NCI-H69 (cell line): ENCODE measurements around the gene EPB42.
"Not testable (repeated sequence)": the region's sequence is repeated elsewhere in the genome, so short reads cannot be mapped to it uniquely, and the experiment has no call there.

ENCODE experiments used
- DNase-seq: peaks from one replicate; lab custom pipeline; 2025; lab: John Stamatoyannopoulos, UW

EPB42 gene

DNA sequence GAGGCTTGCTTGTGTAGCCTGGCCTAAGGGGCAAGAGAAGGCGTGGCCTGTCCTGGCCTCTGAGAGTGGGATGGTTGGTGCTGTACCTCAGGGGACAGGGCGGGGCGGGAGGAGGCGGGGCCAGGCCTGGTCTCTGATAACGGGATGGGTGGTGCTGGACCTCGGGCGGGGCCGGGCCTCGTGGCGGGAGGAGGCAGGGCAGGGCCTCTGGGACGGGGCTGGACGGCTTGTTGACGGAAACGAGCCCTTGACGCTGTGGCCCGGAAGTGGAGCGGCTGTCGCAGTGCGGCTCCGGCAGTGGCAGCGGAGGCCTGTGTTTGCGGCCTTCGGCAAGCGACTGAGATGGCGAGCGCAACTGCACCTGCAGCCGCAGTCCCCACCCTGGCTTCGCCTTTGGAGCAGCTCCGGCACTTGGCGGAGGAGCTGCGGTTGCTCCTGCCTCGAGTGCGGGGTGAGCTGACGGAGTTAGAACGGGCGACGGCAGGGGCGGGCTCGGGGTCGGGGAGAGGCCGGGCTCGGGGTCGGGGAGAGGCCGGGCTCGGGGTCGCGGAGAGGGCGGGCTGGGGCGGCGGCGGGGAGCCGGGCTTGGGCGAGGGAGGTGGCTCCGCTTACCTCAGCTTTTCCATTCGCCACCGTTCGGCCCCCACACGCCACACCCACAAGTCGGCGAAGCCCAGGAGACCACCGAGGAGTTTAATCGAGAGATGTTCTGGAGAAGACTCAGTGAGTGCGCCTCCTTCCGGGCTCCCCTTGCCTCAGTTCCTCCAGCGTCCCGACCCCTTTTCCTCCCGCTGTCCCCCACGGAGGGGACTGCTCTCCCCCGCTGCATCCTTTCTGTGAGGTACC is 35.4 kb downstream of the EPB42 start, which contains the start of gene CCNDBP1:
Gene CCNDBP1, plus strand, starts transcription at position 247 of the 846 bp plus-strand sequence. Its CDS starts 96 bp downstream, at position 343.
- DNase-seq = peak; percentile 93

DNA sequence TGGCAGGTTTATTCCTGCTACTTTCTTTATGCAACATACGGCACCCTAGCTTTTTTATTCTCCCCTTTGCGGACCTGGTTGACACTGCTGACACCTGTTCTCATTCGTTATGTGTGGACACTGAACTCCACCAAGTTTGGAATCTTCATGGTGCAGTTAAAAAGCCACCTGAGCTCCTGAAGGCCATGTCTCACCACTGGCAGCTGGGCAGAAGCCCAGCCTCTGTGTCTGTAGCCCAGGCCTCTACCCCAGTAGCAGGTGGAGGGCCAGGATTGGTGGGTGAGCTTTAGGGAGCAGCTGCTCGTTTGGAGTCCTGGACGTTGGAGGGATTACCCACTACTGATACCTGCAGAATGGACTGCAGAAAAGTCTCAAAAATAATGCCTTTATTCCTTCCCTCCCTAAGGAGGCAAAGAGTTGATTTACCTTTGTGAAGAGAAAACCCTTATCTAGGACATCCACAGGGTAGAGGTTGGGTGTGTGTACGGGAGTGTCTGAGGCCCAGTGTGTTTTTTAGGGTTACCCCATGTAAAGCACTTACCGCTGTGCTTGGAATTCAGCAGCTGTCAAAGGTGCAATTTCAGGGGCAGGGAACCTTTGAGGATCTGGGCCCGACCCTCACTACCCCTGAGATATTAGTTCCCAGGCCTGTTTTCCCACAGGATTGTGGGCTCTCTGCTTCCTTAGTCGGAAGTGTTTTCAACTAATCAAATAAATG is 36.3 kb downstream of the EPB42 start:
- peak; percentile 34 for DNase-seq

DNA sequence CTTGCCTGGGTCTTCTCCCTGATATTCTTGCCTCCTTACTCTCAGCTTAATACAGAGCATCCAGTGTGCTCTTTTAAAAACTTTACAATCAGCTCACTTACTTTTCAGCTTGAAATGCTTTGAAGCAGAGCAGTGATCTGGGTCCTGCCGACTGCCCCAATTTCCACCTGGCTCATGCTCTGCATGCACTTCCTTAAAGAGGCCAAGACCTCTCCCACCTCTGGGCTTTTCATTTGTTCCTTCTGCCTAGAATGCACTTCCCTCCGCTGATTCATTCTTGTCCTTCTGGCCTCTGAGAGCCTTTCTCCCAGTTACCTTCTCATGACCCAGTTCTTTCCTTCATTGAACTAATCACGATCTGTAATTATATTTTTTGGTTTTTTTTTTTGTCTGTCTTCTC is 37.5 kb downstream of the EPB42 start:
- DNase-seq = no peak

DNA sequence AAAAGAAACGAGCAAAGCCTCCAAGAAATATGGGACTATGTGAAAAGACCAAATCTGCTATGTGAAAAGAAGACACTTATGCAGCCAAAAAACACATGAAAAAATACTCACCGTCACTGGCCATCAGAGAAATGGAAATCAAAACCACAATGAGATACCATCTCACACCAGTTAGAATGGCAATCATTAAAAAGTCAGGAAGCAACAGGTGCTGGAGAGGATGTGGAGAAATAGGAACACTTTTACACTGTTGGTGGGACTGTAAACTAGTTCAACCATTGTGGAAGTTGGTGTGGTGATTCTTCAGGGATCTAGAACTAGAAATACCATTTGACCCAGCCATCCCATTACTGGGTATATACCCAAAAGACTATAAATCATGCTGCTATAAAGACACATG is 43.7 kb downstream of the EPB42 start:
- DNase-seq = not testable (repeated sequence)

DNA sequence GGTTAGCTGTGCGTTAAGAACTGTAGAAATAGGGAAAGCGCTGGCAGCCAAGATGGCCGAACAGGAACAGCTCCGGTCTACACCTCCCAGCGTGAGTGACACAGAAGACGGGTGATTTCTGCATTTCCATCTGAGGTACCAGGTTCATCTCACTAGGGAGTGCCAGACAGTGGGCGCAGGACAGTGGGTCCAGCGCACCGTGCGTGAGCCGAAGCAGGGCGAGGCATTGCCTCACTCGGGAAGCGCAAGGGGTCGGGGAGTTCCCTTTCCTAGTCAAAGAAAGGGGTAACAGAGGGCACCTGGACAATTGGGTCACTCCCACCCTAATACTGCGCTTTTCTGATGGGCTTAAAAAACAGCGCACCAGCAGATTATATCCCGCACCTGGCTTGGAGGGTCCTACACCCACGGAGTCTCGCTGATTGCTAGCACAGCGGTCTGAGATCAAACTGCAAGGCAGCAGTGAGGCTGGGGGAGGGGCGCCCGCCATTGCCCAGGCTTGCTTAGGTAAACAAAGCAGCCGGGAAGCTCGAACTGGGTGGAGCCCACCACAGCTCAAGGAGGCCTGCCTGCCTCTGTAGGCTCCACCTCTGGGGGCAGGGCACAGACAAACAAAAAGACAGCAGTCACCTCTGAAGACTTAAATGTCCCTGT is 45.0 kb downstream of the EPB42 start:
- DNase-seq = not testable (repeated sequence)

DNA sequence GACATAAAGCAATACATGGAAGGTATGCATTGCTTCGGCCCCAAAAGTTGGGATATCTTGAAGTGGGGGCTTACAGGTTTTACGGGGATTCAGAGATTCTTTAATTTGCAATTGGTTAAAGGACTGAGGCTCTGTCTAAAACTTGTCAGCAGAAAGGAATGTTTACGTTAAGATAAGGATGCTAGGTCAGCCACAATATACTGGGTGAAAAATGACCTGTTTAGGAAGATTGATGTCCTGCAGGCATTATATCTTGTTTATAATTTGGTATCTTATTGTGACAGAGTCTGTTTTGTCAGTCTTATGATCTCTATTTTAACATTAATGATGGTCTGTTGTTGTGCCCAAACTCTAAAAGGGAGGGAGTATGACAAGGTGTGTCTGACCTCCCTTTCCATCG is 50.9 kb downstream of the EPB42 start:
- no peak for DNase-seq

DNA sequence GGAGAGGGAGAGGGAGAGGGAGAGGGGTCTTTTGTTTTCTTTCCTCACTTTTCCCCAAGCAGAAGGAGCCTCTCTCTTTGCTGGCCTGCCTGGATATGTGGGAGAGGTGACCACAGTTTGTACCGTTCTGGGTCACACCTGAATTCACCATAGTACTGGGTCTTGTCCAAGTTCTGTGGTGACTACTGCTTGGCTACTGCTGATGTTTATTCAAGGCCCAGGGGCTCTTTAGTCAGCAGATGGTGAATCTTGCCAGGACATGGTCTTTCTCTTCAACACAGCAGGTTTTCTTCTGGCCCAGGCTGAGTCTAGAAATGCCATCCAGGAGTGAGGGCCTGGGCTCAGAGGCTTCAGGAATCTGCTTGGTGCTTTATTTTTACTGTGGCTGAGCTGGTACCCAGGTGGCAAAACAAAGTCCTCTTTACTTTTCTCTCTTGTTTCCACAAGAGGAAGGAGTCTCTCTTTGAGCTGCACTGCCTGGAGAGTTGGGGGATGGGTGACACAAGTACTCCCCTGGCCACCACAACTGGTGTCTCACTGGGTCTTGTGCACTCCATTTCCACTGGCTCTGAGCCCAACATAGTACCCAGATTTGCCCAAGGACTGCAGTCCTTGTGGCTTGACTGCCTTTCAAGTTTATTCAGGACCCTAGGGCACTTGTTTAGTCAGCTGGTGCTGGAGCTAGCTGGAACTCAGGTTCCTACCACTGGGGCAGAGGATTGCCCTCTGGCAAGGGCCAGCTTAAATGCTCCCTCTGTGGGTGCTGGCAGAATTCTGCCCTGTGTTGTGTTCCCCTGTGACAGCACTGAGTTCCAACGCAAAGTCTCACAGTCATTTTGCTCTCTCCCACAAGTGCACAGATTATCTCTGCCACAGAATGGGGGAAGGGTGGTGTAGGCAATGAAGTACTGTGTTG is 52.4 kb downstream of the EPB42 start:
- DNase-seq = peak; percentile 59

DNA sequence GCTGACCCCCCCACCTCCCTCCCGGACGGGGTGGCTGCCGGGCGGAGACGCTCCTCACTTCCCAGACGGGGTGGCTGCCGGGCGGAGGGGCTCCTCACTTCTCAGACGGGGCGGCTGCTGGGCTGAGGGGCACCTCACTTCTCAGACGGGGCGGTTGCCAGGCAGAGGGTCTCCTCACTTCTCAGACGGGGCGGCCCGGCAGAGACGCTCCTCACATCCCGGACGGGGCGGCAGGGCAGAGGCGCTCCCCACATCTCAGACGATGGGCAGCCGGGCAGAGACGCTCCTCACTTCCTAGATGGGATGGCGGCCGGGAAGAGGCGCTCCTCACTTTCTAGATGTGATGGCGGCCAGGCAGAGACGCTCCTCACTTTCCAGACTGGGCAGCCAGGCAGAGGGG is 53.6 kb downstream of the EPB42 start:
- DNase-seq = not testable (repeated sequence)

DNA sequence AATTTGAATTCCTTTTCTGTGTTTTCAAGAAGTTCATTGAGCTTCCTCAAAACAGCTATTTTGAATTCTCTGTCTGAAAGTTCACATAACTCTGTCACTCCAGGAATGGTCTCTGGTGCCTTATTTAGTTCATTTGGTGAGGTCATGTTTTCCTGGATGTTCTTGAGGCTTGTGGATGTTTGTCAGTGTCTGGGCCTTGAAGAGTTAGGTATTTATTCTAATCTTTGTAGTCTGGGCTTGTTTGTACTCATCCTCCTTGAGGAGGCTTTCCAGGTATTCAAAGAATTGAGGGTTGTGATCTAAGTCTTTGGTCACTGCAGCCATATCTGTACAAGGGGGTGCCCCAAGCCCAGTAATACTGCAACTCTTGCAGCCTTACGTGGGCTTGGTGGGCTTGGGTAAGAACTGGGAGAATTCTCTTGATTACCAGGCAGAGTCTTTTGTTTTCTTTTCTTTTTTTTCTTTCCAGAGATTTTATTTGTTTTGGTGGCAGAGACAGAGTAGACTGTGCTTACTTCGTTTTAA is 55.0 kb downstream of the EPB42 start:
- DNase-seq = no peak

DNA sequence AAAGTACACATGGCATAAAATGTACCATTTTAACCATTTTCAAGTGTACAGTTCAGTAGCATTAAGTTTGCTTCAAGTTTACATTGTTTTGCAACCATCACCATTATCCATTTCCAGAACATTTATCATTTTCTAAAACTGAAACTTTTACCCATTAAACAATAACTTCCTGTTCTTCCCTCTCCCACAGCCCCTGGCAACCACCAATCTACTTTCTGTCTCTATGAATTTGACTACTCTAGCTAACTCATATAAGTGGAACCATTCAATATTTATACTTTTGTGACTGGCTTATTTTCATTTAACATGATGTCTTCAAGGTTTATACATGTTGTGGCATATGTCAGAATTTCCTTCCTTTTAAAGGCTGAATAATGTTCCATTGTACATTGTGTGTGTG is 67.5 kb downstream of the EPB42 start:
- no peak for DNase-seq

DNA sequence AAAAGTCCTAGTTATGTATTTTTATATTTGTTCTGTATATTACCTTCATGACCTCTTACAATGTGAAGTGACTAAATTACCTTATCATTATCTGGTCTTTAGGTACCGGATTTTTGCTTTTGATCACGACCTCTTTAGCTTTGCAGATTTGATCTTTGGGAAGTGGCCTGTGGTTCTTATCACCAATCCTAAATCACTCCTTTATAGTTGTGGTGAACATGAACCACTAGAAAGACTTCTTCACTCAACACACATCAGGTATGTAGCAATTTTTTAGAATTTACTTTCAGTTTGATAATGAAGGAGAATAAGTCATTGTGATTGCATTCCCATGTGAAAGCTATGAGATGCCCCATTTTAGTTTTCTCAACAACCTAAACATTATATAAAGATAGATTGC is 69.1 kb downstream of the EPB42 start:
- DNase-seq = no peak

DNA sequence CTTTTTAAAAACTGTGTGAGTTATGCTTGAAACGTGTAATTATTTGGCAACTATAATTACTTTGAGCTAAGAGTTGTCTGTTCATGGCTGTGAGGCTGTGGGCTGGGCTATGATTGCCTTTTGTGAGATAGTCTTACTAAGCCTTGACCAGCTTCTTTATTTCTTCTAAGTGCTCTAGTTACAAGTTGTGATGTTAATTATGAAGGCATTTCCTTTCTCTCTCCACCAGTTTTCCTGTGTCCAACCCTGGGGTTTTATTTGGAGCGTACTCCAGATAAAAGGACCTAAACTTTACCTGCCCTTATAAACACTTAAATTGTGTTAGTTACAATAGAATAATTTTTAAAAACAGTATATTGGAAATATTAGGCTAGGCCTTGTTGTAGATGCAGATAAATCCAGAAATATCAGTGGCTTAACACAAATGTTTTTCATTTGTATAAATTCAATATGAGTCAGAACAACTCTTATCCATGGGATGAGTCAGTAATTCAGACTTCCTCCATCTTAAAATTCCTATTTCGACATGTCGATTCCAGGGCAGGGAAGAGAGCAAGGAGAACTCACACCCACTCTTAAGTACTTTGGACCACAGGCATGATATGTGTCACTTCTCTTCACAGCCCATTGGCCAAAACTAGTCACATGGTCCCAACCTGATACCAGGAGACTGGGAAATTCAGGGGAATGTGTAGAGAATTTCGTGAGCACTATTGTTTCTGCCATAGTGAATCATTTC is 70.5 kb downstream of the EPB42 start:
- no peak for DNase-seq
